Lung microvascular endothelial cell (primary cell): Measurements from ENCODE around the gene KCNK10. TPM values are rescaled to one million over a fixed set of nuclear protein-coding genes. Genes with fewer than 3 reads are reported as not detected.
A peak's percentile ranks its signal among the peaks of the same experiment; 100 is the strongest.

Experiments
- DNase-seq, 2 donors: peaks; one replicate each; pipeline versions ENCODE4 v3.0.0 to v3.0.0-alpha.2; 2010; ENCODE audit warnings: low read depth in 2 of 2
- total RNA-seq: library from RNA; depleted of rRNA; stranded (reverse); fragments of >200 nt; gene quantifications from 2 replicates; pipeline ENCODE4 v1.2.1, GENCODE V29; 2014

The KCNK10 gene
- total RNA-seq, 1 donor from 2014 or later, result not detected

DNA sequence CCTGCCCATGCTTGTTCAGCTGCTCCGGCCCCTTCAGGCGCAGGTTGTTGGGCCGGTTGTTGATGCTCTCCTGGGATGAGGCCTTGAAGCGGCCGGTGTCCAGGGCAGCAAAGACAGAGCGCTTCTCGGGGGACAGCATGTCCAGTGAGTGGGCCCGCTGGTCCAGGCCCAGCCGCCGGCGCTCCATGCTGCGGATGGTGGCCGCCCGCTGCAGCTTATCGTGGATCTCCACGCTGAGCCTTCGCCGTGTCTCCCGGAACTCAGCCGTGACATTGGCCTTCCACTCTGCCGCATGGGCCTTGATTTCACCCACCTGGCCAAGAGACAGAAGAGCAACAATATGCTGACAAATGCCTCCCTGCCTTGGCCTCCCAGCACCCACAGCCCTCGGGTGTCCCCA, 137.2 kb downstream of the KCNK10 start:
- no peak for DNase-seq

DNA sequence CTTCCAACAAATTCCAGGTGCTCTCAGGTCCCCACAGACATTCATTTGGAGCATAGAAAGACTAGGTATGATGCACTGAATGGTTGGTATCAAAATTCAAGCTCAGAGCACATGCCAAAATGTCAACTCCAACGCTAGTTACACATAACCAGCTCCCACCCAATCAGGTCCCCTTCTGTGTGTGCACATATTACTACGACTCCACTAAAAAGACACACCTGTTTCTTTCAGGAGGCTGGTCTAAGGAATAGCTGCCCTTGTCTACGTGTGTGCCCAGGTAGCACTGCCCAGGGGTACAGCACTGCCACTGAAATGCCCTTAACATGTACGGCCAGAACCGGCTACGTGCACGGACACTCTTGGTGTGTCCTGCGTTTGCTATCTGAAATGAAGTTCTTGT, 138.1 kb downstream of the KCNK10 start:
- no peak for DNase-seq

DNA sequence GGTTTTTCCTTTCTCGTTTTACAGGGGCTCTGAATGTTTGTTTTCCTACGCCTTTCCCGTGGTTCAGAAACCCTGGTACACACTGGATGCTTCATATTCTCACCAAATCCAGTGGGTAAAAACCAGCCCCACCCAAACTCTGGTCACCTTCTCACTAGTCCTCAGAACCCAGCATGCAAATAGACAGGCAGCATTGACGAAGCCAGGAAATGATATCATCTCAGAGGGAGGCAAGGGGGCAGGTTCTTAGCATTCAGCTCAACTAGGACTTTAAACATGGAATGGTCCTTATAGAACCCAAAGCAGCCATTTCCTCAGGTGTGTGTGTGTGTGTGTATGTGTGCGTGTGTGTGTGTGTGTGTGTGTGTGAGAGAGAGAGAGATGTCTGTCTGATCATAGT, 142.0 kb downstream of the KCNK10 start:
- no peak for DNase-seq

DNA sequence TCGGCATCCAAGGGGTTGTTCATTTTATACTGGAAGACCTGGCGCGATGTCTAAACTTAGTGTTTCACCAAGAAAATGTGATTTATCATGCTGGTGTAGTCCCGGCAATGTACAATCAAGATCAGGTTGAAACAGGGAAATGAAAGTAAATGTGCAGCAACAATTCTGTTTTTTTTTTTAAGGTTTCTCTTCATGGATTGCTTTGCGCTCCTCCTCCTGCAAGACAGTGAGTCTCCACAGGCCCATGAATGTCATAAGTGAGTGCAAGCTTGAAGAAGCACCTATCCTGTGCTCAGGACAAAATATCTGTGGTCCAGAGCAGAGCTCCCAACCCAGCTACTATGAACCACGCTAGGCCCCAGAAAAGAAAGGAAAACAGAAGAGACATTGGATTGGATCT, 143.4 kb downstream of the KCNK10 start:
- no peak for DNase-seq

DNA sequence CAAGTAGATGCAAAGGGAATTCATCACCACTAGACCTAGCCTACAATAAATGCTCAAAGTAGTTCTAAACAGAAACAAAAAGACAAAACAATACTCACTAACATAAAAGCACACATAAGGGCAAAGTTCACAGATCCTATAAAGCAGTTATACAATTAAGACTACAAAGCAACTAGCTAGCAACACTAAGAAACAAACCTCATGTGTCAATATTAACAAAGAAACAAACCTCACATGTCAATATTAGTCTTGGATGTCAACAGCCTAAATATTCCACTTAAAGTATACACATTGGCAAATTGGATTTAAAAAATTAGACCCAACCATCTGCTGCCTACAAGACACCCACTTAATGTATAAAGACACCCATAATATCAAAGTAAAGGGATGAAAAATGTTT, 152.7 kb downstream of the KCNK10 start:
- no peak for DNase-seq

DNA sequence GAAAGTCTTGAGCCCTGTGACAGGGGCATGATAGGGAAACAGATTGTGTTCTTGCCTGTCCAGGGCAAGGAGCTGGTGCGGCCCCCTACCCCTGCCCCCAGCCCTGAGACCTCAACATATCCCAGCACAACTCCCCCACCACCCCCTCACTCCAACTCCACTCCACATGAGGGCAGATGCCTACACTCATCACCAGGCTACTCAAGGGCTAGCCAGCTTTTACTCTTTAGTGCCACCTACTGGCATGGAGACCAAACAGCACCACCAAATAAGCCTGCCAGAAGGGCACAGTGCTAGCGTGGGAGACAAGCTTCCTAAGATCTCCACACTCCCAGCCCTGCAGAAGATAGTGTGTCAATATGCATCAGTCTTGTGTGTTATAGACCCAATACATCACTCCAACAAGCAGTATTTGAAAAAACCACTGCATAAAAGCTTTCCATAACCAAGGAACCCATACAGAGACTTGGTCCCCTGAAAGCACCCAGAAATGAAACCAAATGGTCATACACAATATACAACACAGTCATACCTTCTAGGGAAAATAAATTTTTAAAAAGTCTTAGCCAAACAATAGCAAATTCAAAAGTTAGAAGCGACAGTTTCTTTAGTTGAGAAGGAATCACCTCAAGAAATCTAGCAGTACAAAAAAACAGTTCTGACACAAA, 154.4 kb downstream of the KCNK10 start:
- DNase-seq, result peak; percentile 47 to 50

DNA sequence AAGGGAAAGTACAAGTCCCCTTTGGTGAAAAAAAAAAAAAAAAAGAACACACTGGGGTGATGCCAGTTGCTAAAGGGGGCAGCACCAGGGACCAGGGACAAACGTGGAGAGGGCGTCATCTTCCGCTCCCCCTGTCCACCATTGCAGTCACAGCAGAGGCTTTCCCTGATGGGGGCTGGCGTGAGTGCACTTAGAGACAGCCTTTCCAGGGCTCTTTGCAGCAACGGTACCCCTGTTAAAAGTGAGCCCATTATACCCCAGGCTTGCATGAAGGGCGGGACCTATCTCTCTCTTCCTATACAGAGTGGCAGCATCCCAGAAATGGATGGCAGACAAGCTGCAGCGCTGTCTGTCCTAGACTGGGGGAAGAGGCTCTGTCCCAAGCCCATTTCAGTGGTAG, 155.0 kb downstream of the KCNK10 start:
- no peak for DNase-seq

DNA sequence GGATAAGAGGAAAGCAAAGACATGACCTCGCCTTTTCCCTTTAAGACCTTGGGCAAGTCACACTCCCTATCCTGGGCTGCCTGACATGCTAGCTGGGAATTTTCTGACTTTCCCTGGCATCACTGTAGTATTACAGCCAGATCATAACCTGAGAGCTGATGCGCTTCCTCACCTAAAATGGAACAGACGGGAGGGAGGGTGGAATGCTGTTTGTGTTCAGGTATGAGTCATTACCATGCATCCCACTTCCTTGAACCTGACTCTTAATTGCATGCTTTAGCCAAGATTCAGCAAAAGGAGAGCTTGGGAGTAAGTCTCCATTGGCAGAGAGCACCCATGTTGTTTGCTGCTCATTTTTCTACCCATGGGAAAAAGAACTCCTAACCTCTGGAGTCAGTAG, 156.5 kb downstream of the KCNK10 start:
- no peak for DNase-seq

DNA sequence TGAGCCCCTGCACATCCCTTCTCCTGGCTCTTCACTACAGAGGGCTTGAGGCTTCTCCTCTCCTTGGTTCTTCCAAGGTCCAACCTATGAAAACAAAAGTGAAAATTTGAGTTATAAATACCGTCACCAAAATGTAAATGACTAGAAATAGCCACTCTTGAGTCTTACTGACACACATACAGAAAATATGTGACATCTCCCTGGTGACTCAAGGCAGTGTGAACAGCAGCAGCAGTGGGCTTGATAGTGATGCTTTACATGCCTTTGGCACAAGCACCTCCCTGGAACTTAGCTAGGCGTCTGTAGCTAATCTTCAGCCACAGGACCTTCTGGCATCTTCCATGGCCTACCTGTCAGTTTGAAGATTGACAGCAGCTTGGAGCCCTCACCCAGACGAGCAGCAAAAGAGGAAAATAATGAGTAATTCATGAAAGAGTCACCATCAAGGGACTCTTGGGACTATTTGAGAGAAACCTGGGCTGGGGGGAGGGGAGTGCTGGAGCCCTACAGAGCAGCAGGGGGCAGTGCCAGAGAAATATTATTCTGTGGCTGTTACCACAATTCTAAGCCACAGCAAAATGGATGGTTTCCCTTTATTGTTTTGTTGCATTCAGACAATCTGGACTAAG, 158.0 kb downstream of the KCNK10 start:
- no peak for DNase-seq

DNA sequence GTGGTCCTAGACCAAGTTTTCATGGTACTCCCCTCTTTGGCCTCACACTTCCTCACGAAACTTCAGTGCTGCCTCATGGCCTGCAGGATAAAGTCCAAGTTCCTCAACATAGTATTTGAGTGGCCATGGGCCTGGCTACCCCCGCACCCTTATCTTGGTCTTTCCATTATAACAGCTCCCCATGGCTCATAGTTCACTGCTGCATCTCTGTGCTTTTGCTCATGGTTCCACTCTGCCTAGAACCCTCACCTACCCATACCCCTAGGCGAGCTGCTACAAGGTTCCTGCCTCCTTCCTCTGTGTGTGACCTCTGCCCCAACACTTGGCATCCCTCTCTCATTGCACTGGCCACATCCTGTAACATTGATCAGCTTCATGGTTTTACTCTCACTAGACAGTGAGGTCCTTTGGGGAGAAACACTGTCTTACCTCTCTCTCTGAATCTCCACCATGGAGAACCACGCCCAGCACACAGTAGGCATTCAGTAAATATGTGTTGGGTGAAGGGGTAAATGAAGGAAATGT, 159.3 kb downstream of the KCNK10 start:
- no peak for DNase-seq

DNA sequence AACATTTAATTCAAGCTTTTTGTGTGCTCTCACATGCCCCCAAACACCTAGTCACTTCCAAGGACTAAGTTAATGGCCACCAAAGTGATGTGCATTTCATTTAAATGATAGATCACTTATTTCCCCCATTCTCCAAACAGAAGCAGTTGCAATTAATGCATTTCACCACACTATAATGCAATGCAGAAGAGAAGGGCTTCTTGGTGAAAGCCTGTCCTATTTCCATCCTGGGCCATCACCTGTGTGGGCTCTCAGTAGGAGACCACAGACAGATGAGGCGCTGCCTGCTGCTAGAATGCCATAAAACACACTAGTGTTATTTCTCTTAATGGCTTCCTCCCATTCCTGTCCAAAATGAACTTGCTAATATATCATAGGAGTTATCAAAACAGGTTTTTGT, 166.9 kb downstream of the KCNK10 start:
- no peak for DNase-seq

DNA sequence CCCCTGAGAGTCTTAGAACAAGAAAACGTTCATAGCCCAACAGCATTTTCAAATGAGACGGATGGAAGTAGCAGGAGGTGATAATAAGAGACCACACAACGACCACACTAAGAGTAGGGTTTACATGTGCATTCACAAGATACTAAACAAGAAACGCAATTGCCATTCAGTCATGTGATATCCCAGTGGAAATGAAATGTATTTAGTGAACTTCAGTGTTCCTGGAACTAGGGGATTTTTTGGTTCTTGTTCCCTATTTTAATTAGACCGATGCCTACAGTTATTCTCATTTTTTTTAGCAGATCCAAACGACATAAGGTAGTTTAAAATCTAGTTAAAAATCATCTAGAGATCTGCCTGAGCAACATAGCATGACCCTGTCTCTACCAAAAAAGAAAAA, 168.1 kb downstream of the KCNK10 start:
- DNase-seq, result no peak

DNA sequence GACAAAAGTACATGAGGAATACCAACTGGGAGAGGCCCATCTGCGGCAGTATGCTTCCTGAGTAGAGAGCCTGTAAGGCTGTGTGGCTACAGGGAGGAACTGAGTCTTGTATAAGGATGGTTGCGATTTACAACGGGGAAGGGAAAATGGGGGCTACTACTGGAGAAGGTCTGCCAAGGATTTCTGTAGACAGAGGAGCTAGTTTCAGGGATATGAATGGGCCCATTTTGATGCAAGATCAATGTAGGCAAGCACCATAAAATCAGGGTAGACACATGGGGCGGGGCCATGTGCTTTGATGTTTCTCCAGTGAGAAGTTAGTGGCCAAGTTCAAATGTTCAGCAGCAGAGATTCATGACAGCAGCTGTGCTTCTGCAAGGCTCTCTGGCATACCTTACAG, 168.7 kb downstream of the KCNK10 start:
- DNase-seq, result no peak

DNA sequence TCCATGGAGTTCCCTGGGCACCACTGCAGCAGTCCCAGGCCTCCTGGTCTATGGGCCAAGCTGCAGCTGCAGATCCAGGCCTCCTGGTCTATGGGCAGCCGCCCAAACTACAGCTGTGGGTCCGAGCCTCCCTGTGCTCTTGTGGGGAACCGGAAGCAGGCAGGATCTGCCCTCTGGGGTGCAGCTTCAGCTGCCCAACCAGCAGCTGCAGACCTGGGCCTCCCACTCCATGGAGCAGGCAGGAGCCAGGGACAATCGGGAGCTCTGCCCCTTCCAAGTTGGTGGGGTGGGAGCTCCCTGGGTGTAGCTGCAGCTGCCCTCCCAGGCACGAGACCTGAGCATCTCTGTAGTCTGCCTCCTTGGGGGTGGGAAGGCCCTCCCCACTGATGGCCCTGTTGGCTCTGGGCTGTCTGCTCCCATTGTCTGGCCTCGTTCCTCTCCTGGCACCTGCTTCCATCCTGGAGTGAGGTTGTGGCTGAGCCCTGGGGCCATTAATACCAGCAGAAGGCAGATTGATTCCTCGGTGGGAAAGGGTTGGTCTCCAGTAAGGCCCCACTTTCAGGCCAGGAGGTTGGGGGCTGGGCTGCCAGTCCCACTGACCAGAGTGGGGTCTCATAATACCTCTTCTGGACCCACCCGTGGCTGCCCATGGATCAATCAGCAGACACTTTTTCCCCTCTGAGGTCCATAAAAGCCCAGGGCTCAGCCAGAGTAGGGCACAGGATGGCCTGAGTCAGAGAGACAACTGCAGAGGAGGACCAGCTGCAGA, 176.0 kb downstream of the KCNK10 start:
- no peak for DNase-seq

DNA sequence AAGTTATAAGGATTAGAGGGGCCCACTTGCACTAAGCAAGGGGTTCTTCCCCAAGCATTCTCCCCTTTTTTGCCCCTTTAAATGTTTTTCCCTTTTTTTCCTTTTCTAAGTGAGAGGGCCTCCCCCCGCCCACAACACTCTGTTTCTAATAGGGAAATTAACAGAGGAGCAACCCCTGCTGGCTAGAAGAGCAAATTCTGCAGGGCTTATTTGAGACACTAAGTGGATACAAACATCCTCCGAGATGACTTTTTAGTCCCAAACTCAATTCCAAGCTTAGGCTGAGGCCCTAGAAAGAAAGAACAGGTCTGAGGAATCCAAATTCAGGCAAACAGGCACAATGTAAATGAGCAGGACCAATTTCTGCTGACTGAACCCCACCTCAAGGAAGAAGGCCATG, 179.3 kb downstream of the KCNK10 start:
- no peak for DNase-seq

DNA sequence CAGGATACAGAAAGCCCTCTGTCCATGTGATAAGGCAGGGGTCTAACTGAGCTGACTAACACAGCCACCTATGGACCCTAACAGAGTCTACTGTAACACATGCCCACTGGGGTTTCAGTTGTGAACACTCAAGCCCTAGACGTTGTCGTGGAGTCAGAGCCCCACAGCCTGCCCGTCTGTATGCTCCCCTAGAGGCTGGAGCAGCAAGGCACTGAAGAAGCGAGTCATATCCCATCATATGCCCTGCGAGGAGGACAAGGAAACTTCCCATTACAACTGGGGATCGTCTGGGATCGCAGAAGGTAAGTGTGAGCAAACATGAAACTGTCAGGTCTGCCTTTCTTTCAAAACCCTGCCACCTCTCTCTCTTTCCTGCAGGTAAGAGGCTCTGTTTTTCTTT, 180.1 kb downstream of the KCNK10 start:
- DNase-seq, result no peak

DNA sequence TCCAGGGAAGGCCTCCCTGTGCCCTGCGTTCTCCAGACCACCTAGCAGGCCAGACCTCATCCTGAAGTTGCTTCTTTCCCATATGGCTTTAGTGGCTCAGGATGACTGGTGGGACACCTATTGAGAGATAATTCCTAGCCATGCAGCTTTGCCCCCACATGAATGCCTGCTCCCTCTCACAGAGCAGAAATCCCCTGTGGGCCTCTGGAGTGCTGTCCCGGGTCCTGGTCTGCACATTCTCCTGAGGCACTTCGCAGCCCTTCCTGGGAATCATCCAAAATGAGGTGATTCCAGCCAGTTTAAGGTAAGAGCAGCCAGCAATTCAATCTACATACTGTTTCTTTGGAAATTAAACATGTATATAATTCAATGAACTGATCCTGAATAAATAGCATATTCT, 182.2 kb downstream of the KCNK10 start:
- DNase-seq, result no peak

DNA sequence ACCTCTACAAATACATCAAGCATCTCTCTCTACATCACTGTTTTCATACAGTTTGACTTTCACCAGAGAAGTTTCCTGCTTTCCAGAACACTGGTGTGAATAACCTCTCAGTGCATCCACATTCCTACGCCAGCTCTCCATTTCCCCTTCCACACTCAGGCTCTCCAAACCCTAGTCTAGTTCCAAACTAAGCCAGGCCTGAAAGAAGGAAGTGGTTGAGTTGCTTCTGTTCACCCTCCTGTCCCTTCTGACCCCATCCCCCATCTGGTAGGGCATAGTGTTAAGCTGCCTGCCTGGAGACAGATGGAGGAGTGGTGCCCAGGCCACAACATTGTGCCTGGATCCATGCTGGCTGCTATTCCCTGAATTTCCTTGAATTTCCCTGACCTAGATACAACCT, 185.7 kb downstream of the KCNK10 start:
- DNase-seq, result no peak
